Stimulated activated CD4-positive, alpha-beta T cell treated with anti-CD3 and anti-CD28 coated beads, Interleukin-12 subunit alpha, Interleukin-12 subunit beta, amount 100 ng/mL, for 24 hours (primary cell): ENCODE results near the gene FBXW4.
"Not testable (repeated sequence)": the region's sequence is repeated elsewhere in the genome, so short reads cannot be mapped to it uniquely, and the experiment has no call there.

ENCODE experiments used
- DNase-seq, 2 experiments: peaks; one replicate each; pipeline ENCODE4 v3.0.0-alpha.2; 2020; ENCODE audit warnings: low read depth in 2 of 2

The FBXW4 gene

GRCh38 chr10:101655570-101655969 is 39.4 kb downstream of the FBXW4 start:
- DNase-seq: no peak

- no peak for DNase-seq
These were observed 41.4 kb downstream of the FBXW4 start for GRCh38 chr10:101653536-101653935.

GRCh38 chr10:101651336-101651735 is 43.6 kb downstream of the FBXW4 start:
- no peak for DNase-seq

GRCh38 chr10:101650863-101651262 is 44.1 kb downstream of the FBXW4 start:
- DNase-seq: no peak

- DNase-seq: no peak
These were observed 45.4 kb downstream of the FBXW4 start for GRCh38 chr10:101649525-101650085.

- DNase-seq: no peak
These were observed 47.7 kb downstream of the FBXW4 start for GRCh38 chr10:101647255-101647654.

- DNase-seq: no peak
These were observed 48.6 kb downstream of the FBXW4 start for GRCh38 chr10:101646364-101646763.

GRCh38 chr10:101645659-101646058 is 49.3 kb downstream of the FBXW4 start:
- DNase-seq: no peak

- DNase-seq: no peak
These were observed 51.0 kb downstream of the FBXW4 start for GRCh38 chr10:101644002-101644401.

- no peak for DNase-seq
These were observed 51.4 kb downstream of the FBXW4 start for GRCh38 chr10:101643546-101643945.

- no peak for DNase-seq
These were observed 55.6 kb downstream of the FBXW4 start for GRCh38 chr10:101639141-101639900.

GRCh38 chr10:101633510-101633909 is 61.5 kb downstream of the FBXW4 start:
- not testable (repeated sequence) for DNase-seq

GRCh38 chr10:101631821-101632475 is 63.0 kb downstream of the FBXW4 start:
- no peak for DNase-seq

- no peak for DNase-seq
These were observed 64.4 kb downstream of the FBXW4 start for GRCh38 chr10:101630633-101630920.

GRCh38 chr10:101629837-101630632 is 64.9 kb downstream of the FBXW4 start:
- DNase-seq: no peak

GRCh38 chr10:101625821-101626412 is 69.1 kb downstream of the FBXW4 start:
- DNase-seq: no peak

GRCh38 chr10:101624526-101625102 is 70.4 kb downstream of the FBXW4 start:
- no peak for DNase-seq

GRCh38 chr10:101623528-101623927 is 71.4 kb downstream of the FBXW4 start:
- DNase-seq: no peak

GRCh38 chr10:101619983-101620382 is 75.0 kb downstream of the FBXW4 start:
- DNase-seq: no peak

- DNase-seq: no peak
These were observed 76.1 kb downstream of the FBXW4 start for GRCh38 chr10:101618871-101619270.

- no peak for DNase-seq
These were observed 77.0 kb downstream of the FBXW4 start for GRCh38 chr10:101617824-101618568.
